IPS-18a (cell line): ENCODE measurements around the gene BLOC1S4.

Experiments used
- H3K27ac ChIP-seq: one replicate; pipeline ENCODE4 v1.5.1; 2013; ENCODE audit warnings: low read length
- H3K27me3 ChIP-seq: one replicate; pipeline ENCODE4 v1.6.1; 2013; ENCODE audit warnings: mild to moderate bottlenecking, low read length; ENCODE audit not compliant: control insufficient read depth, insufficient read depth
- H3K36me3 ChIP-seq: one replicate; pipeline ENCODE4 v1.6.1; 2013; ENCODE audit warnings: low read depth, low read length; ENCODE audit not compliant: control insufficient read depth
- H3K4me1 ChIP-seq: one replicate; pipeline ENCODE4 v1.6.1; 2013; ENCODE audit warnings: low read depth, low read length; ENCODE audit not compliant: control insufficient read depth
- H3K4me3 ChIP-seq: one replicate; pipeline ENCODE4 v1.5.1; 2013; ENCODE audit warnings: low read length
- H3K9ac ChIP-seq: one replicate; pipeline ENCODE4 v1.6.1; 2013; ENCODE audit warnings: mild to moderate bottlenecking, low read length, moderate library complexity
- H3K9me3 ChIP-seq: one replicate; pipeline ENCODE4 v1.6.1; 2013; ENCODE audit warnings: low read depth, low read length; ENCODE audit not compliant: control insufficient read depth

Gene BLOC1S4

GRCh38 chr4:6693231-6694176 lies 22.5 kb upstream of the BLOC1S4 start, which contains the start of gene S100P:
TSS of gene S100P (plus strand) at chr4:6693878. CDS start at chr4:6693933, 55 bp downstream.
- Histone ChIP-seq H3K4me1 (peaks cover 6% of the 10 kb centered on the region), H3K4me3 (no peak within 1 kb of the TSS), H3K27ac (no peak within 1 kb of the TSS), H3K36me3 (no peaks in the 10 kb centered on the region), H3K27me3 (no peaks in the 10 kb centered on the region), H3K9ac (no peak within 1 kb of the TSS), H3K9me3 (no peaks in the 10 kb centered on the region)

GRCh38 chr4:6694177-6694901 lies 21.6 kb upstream of the BLOC1S4 start:
- Histone ChIP-seq H3K4me1 (peaks cover 6% of the 10 kb centered on the region), H3K4me3 (no peak overlapping the region)

GRCh38 chr4:6695660-6696610 lies 20.0 kb upstream of the BLOC1S4 start:
- no peak overlapping the region for H3K4me3 ChIP-seq
- no peaks in the 10 kb centered on the region for H3K27me3 ChIP-seq
- no peak overlapping the region for H3K9ac ChIP-seq
- no peaks in the 10 kb centered on the region for H3K36me3 ChIP-seq
- H3K9me3 ChIP-seq = no peaks in the 10 kb centered on the region
- no peak overlapping the region for H3K27ac ChIP-seq
- no peaks in the 10 kb centered on the region for H3K4me1 ChIP-seq

More at GRCh38 chr4:6694177-6694901, 21.6 kb upstream of the BLOC1S4 start:
- no peaks in the 10 kb centered on the region for H3K9me3 ChIP-seq
- no peaks in the 10 kb centered on the region for H3K27me3 ChIP-seq
- H3K36me3 ChIP-seq = no peaks in the 10 kb centered on the region
- no peak overlapping the region for H3K27ac ChIP-seq
- H3K9ac ChIP-seq = no peak overlapping the region

- Histone ChIP-seq H3K9me3 (no peaks in the 10 kb centered on the region), H3K27me3 (no peaks in the 10 kb centered on the region), H3K36me3 (no peaks in the 10 kb centered on the region), H3K27ac (no peak overlapping the region), H3K9ac (no peak overlapping the region), H3K4me3 (no peak overlapping the region), H3K4me1 (no peaks in the 10 kb centered on the region)
Observed at GRCh38 chr4:6696611-6697010, 19.4 kb upstream of the BLOC1S4 start.

GRCh38 chr4:6697131-6697530 lies 18.8 kb upstream of the BLOC1S4 start:
- Histone ChIP-seq H3K4me1 (no peaks in the 10 kb centered on the region), H3K9me3 (no peaks in the 10 kb centered on the region), H3K4me3 (no peak overlapping the region), H3K36me3 (no peaks in the 10 kb centered on the region), H3K9ac (no peak overlapping the region), H3K27me3 (no peaks in the 10 kb centered on the region), H3K27ac (no peak overlapping the region)

GRCh38 chr4:6699388-6699787 lies 16.6 kb upstream of the BLOC1S4 start:
- H3K27ac ChIP-seq = no peak overlapping the region

GRCh38 chr4:6699903-6700302 lies 16.1 kb upstream of the BLOC1S4 start:
- Histone ChIP-seq H3K9me3 (no peaks in the 10 kb centered on the region), H3K27ac (no peak overlapping the region), H3K36me3 (no peaks in the 10 kb centered on the region), H3K4me1 (no peaks in the 10 kb centered on the region), H3K4me3 (no peak overlapping the region), H3K9ac (no peak overlapping the region), H3K27me3 (no peaks in the 10 kb centered on the region)

More at GRCh38 chr4:6699388-6699787, 16.6 kb upstream of the BLOC1S4 start:
- H3K36me3 ChIP-seq = no peaks in the 10 kb centered on the region
- no peaks in the 10 kb centered on the region for H3K9me3 ChIP-seq
- no peak overlapping the region for H3K4me3 ChIP-seq
- no peak overlapping the region for H3K9ac ChIP-seq
- no peaks in the 10 kb centered on the region for H3K4me1 ChIP-seq
- H3K27me3 ChIP-seq = no peaks in the 10 kb centered on the region

GRCh38 chr4:6701371-6701770 lies 14.6 kb upstream of the BLOC1S4 start:
- Histone ChIP-seq H3K9ac (no peak overlapping the region), H3K4me1 (no peaks in the 10 kb centered on the region), H3K4me3 (no peak overlapping the region), H3K9me3 (no peaks in the 10 kb centered on the region), H3K27me3 (no peaks in the 10 kb centered on the region), H3K27ac (no peak overlapping the region), H3K36me3 (peaks cover 2% of the 10 kb centered on the region)

- Histone ChIP-seq H3K27ac (no peak overlapping the region), H3K9me3 (no peaks in the 10 kb centered on the region), H3K9ac (no peak overlapping the region), H3K4me3 (no peak overlapping the region), H3K27me3 (no peaks in the 10 kb centered on the region), H3K36me3 (peaks cover 3% of the 10 kb centered on the region), H3K4me1 (peaks cover under 1% of the 10 kb centered on the region)
Observed at GRCh38 chr4:6702761-6703160, 13.2 kb upstream of the BLOC1S4 start.

GRCh38 chr4:6703786-6704185 lies 12.2 kb upstream of the BLOC1S4 start:
- no peak overlapping the region for H3K27ac ChIP-seq
- no peaks in the 10 kb centered on the region for H3K27me3 ChIP-seq
- H3K9ac ChIP-seq = no peak overlapping the region
- H3K9me3 ChIP-seq = no peaks in the 10 kb centered on the region
- H3K4me3 ChIP-seq = no peak overlapping the region
- H3K36me3 ChIP-seq = peaks cover 8% of the 10 kb centered on the region
- H3K4me1 ChIP-seq = peaks cover 8% of the 10 kb centered on the region

- peaks cover 8% of the 10 kb centered on the region for H3K36me3 ChIP-seq
Observed at GRCh38 chr4:6705646-6706045, 10.3 kb upstream of the BLOC1S4 start.

More at GRCh38 chr4:6705646-6706045, 10.3 kb upstream of the BLOC1S4 start:
- Histone ChIP-seq H3K4me3 (no peak overlapping the region), H3K27me3 (peaks cover 3% of the 10 kb centered on the region), H3K27ac (no peak overlapping the region), H3K4me1 (peaks cover 8% of the 10 kb centered on the region), H3K9ac (no peak overlapping the region), H3K9me3 (no peaks in the 10 kb centered on the region)
